Effector CD4-positive, alpha-beta T cell (primary cell): ENCODE results near the gene SNAPC2.
"Not testable (repeated sequence)": the region's sequence is repeated elsewhere in the genome, so short reads cannot be mapped to it uniquely, and the experiment has no call there.

Experiments used
- DNase-seq: peaks from one replicate; pipeline ENCODE4 v3.0.0-alpha.2; 2020

SNAPC2 gene

GRCh38 chr19:7888826-7889217 is 31.3 kb upstream of the SNAPC2 start:
- DNase-seq, result no peak

- not testable (repeated sequence) for DNase-seq
These were observed 26.6 kb upstream of the SNAPC2 start for GRCh38 chr19:7893362-7894101.

DNA sequence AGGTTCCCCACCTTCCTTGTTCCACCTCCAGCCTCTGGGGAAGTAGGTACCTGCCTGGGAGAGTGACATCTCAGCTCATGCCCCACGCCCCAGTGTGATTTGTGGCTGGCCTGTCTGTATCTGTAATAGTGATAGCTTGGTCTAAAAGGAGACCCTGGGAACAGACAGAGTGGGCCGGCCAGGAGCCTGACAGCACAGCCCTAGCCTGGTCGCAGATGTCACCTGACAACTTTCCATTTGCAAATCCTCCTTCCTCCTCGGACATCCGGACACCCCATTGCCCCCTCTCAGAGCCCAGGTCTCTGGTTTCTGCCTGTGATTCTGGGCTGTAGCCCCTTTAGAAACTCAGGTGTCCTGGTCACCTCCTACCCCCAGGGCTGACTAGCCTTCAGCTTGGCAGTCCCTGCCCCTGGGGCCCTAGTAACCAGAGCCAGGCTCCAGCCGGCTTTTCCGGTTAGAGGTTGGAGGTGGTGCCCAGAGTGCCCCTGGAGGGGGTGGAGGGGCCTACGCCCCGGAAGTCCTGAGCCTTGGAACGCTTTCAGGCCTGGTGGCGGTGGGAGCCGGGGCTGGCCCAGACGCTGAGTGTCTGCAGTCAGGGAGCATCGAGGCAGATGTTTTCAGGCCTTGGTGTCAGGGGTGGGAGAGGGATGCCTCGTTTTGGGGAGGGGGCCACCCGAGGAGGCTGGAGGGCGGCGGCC is 25.4 kb upstream of the SNAPC2 start:
- DNase-seq, result no peak

- no peak for DNase-seq
These were observed 24.6 kb upstream of the SNAPC2 start for GRCh38 chr19:7895565-7895964.

- no peak for DNase-seq
These were observed 22.8 kb upstream of the SNAPC2 start for GRCh38 chr19:7897292-7897691.

- no peak for DNase-seq
These were observed 21.2 kb upstream of the SNAPC2 start for GRCh38 chr19:7898967-7899366.

GRCh38 chr19:7899751-7900378 is 20.3 kb upstream of the SNAPC2 start:
- DNase-seq, result no peak

DNA sequence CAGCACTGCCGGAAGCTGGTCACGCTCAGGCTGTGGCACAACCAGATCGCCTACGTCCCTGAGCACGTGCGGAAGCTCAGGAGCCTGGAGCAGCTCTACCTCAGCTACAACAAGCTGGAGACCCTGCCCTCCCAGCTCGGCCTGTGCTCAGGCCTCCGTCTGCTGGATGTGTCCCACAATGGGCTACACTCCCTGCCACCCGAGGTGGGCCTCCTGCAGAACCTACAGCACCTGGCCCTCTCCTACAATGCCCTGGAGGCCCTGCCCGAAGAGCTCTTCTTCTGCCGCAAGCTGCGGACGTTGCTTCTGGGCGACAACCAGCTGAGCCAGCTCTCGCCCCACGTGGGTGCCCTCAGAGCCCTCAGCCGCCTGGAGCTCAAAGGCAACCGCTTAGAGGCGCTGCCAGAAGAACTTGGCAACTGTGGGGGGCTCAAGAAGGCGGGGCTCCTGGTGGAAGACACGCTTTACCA is 19.7 kb upstream of the SNAPC2 start:
- DNase-seq, result no peak

- no peak for DNase-seq
These were observed 19.2 kb upstream of the SNAPC2 start for GRCh38 chr19:7900931-7901330.

DNA sequence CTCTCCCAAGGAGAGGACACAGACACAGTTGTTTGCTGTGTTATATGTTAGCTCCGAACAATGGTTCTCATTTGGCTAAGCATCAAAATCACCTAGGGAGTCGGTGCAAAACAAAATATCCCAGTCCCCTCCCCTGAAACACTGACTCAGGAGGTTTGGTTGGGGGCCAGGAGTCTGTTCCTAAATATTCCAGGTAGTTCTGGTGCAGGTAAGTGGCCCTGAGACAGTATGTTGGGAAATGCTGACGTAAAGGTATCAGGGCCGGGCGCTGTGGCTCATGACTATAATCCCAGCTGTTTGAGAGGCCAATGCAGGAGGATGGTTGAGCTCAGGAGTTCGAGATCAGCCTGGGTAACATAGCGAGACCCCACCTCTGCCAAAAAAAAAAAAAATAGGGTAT is 18.8 kb upstream of the SNAPC2 start:
- no peak for DNase-seq

GRCh38 chr19:7902796-7903243 is 17.3 kb upstream of the SNAPC2 start:
- no peak for DNase-seq

DNA sequence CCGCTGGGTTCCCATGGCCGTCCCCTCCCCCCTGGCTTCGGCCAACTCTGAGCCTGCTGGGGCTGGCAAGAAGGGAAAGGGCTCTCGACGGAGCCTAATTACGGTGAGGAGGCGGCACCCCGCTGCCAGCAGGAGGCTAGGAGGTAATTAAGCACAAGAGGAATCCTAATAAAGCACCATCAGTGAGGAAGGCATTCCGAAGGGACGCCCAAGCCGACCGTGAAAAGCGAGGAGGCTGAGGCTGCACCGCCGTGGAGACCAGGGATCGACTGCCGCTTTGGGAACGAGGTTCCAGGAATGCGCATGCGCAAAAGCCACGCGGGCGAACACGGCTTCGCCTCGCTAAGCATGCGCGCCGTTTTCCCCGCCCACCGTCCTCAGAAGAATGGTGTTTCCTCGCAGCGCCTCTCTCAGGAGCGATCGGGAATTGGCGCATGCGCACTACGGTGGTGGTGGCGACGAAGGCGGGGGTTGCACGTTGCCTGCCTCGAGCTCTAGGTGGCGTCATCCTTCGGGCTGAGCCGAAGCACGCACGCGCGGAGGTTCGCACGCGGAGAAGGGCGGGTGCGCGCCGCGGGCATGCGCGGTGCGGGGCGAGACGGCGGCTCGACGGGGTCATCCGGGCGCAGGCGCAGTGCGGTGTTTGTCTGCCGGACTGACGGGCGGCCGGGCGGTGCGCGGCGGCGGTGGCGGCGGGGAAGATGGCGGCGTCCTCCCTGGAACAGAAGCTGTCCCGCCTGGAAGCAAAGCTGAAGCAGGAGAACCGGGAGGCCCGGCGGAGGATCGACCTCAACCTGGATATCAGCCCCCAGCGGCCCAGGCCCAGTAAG is 16.7 kb upstream of the SNAPC2 start, which contains the start of gene MAP2K7:
TSS of gene MAP2K7 (plus strand) at position 634 of the 830 bp plus-strand sequence. CDS start at position 702, 68 bp downstream.
- peak; percentile 100 for DNase-seq

- DNase-seq, result peak; percentile 70
These were observed 15.8 kb upstream of the SNAPC2 start for GRCh38 chr19:7904074-7905020.

- DNase-seq, result no peak
These were observed 14.9 kb upstream of the SNAPC2 start for GRCh38 chr19:7905268-7905667.

DNA sequence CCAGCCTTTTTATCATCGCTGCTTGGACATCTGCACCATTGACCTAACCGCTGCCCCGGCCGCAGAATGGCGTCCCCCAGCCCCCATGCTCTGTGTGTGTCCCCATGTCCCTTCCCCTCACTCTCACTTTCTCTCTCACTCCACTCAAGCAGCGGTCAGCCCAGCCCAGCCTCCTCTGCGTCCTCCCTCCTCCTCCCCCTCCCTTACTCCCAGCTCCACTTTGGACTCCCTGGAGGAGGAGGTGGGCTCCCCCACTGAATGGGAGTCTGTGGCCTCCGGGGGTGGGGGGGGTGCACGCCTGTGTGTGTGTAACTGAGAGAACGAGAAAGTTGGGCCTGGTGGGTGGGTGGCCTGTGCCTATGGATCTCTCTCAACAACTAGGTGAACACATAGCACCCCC is 14.3 kb upstream of the SNAPC2 start:
- no peak for DNase-seq

DNA sequence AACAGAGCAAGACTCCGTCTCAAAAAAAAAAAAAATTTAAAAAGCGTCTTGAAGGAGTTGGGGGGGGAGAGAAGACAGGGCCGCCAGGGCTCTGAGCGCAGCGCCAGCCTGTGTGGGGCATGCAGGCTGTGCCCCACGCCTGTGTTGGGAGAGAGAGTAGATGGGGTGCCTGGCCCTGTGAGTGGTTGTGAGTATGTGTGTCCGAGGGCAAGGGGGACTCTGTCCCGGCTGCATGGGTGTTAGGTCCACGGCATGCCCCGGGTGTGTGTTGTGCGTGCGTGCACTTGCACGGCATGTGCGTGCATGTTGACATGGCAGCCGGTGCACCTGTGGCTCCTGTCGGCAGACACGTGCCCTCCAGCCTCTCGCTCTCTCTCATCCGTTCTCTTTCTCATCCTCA is 13.0 kb upstream of the SNAPC2 start:
- no peak for DNase-seq

- DNase-seq, result no peak
These were observed 12.6 kb upstream of the SNAPC2 start for GRCh38 chr19:7907544-7907943.

GRCh38 chr19:7908078-7908699 is 11.9 kb upstream of the SNAPC2 start:
- DNase-seq, result no peak

DNA sequence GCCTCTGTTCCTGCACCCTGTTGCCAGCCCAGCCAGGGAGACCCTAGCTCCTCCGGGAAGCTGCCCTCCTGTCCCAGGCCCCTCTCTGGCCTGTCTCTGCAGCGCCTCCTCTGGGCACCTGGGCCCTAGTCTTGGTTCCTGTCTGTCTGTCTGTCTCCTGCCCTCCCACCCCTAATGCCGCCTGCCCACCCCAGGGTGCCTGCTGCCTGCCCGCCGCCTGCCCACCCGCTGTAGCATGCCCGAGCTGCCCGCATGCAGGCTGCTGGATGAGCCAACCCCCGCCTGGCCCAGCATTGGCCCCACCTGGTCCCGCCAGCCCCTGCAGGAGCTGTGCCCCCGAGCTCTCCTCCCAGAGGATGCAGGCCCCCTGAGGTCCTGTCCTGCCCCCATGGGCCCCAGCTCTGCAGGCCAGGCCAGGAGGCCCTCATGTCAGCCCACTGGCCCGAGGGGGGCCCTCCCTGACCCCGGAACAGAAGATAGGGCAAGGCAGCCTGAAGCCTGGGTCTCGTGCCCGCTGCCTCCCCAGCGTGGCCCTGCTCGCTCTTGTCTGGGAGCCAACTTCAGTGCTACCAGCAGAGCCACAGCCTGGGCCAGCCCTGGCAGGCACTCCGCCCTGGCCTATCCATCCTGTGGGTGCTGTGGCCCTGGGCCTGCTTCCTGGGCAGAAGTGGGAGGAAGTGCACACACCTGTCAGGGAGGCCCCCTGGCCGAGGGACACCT is 11.2 kb upstream of the SNAPC2 start:
- no peak for DNase-seq

DNA sequence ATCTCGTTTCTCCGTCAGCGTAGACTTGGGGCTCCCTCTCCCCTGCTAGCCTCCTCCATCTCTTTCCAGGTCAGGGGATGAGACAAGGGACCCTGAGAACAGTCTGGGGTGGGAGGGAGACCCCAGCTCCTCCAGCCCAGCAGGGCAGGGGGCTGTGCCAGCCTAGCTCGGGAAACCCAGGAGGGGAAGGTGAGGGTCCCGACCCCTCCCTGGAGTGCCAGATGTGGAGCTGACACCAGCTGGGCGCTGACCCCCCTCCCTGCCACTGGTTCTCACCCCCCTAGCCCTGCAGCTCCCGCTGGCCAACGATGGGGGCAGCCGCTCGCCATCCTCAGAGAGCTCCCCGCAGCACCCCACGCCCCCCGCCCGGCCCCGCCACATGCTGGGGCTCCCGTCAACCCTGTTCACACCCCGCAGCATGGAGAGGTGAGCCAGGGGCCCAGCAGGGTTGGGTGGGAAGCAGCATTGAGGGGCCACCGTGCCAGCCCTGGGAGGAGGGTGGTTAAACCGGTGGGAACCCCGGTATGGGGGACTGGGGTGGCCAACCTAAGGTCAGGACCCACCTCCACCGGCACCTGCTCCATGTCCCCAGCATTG is 10.6 kb upstream of the SNAPC2 start:
- no peak for DNase-seq
